Measurements from ENCODE around the gene CHST15. TPM values are rescaled to one million over a fixed set of nuclear protein-coding genes. Genes with fewer than 3 reads are reported as not detected.

Gene CHST15
- total and polyA plus RNA-seq, 4 donors = 4.5 to 43.8 (median 25.0) TPM

- Histone ChIP-seq H3K27me3 (ENCODE audit: control insufficient read depth in 1 of 2, insufficient read depth in 2 of 2, low read length in 1 of 2) (no peaks in the 10 kb centered on the region), H3K36me3 (ENCODE audit: control insufficient read depth in 1 of 2, insufficient read depth in 2 of 2, low read length in 1 of 2) (no peaks in the 10 kb centered on the region), H3K9me3 (ENCODE audit: control insufficient read depth, low read length) (no peaks in the 10 kb centered on the region), H3K4me1 (ENCODE audit: control insufficient read depth in 1 of 2, insufficient read depth in 2 of 2, low read length in 2 of 2) (no peaks in the 10 kb centered on the region), H3K27ac (ENCODE audit: low read depth in 1 of 2, low read length in 2 of 2) (no peak overlapping the region), H3K4me3 (ENCODE audit: low read length in 2 of 2) (no peak overlapping the region)
- ATAC-seq (ENCODE audit: low FRiP score) (no peak), DNase-seq (peak in 1 of 2 donors; percentile 57)
- WGBS, 2 donors = 49 to 54% methylated on average over 6 of the region's 6 CpGs
- intact Hi-C loops (cut with DNase I) = loop anchor here (5.0 to 10.0 kb wide), 3 partner anchors 63 to 294 kb away; no protein-coding TSS in a partner anchor
These were observed 2.7 kb downstream of the CHST15 start for GRCh38 chr10:124090601-124091209.

GRCh38 chr10:124089859-124090258 is 3.5 kb downstream of the CHST15 start:
- intact Hi-C loops (cut with DNase I) = loop anchor here (5.0 to 10.0 kb wide), 3 partner anchors 63 to 295 kb away; no protein-coding TSS in a partner anchor
- no peak overlapping the region for H3K27ac ChIP-seq (ENCODE audit: low read depth in 1 of 2, low read length in 2 of 2)
- WGBS, 2 donors = 90 to 93% methylated on average over 5 of the region's 5 CpGs
- H3K36me3 ChIP-seq (ENCODE audit: control insufficient read depth in 1 of 2, insufficient read depth in 2 of 2, low read length in 1 of 2) = no peaks in the 10 kb centered on the region
- DNase-seq (no peak), ATAC-seq (ENCODE audit: low FRiP score) (no peak)
- H3K4me1 ChIP-seq (ENCODE audit: control insufficient read depth in 1 of 2, insufficient read depth in 2 of 2, low read length in 2 of 2) = no peaks in the 10 kb centered on the region
- H3K4me3 ChIP-seq (ENCODE audit: low read length in 2 of 2) = no peak overlapping the region
- no peaks in the 10 kb centered on the region for H3K9me3 ChIP-seq (ENCODE audit: control insufficient read depth, low read length)
- H3K27me3 ChIP-seq (ENCODE audit: control insufficient read depth in 1 of 2, insufficient read depth in 2 of 2, low read length in 1 of 2) = no peaks in the 10 kb centered on the region

- ATAC-seq (ENCODE audit: low FRiP score) (no peak), DNase-seq (no peak)
- no peaks in the 10 kb centered on the region for H3K27me3 ChIP-seq (ENCODE audit: control insufficient read depth in 1 of 2, insufficient read depth in 2 of 2, low read length in 1 of 2)
- no peak overlapping the region for H3K27ac ChIP-seq (ENCODE audit: low read depth in 1 of 2, low read length in 2 of 2)
- 95% methylated on average over 2 of the region's 2 CpGs for WGBS, 2 donors
- no peaks in the 10 kb centered on the region for H3K4me1 ChIP-seq (ENCODE audit: control insufficient read depth in 1 of 2, insufficient read depth in 2 of 2, low read length in 2 of 2)
- H3K9me3 ChIP-seq (ENCODE audit: control insufficient read depth, low read length) = no peaks in the 10 kb centered on the region
- no peak overlapping the region for H3K4me3 ChIP-seq (ENCODE audit: low read length in 2 of 2)
- no peaks in the 10 kb centered on the region for H3K36me3 ChIP-seq (ENCODE audit: control insufficient read depth in 1 of 2, insufficient read depth in 2 of 2, low read length in 1 of 2)
- intact Hi-C loops (cut with DNase I) = no loop called here
These were observed 4.5 kb downstream of the CHST15 start for GRCh38 chr10:124088915-124089314.

- 87% methylated on average over 27 of the region's 27 CpGs for WGBS, 2 donors
- Histone ChIP-seq H3K27me3 (ENCODE audit: control insufficient read depth in 1 of 2, insufficient read depth in 2 of 2, low read length in 1 of 2) (no peaks in the 10 kb centered on the region), H3K27ac (ENCODE audit: low read depth in 1 of 2, low read length in 2 of 2) (no peak overlapping the region), H3K4me1 (ENCODE audit: control insufficient read depth in 1 of 2, insufficient read depth in 2 of 2, low read length in 2 of 2) (no peaks in the 10 kb centered on the region), H3K9me3 (ENCODE audit: control insufficient read depth, low read length) (no peaks in the 10 kb centered on the region), H3K4me3 (ENCODE audit: low read length in 2 of 2) (no peak overlapping the region), H3K36me3 (ENCODE audit: control insufficient read depth in 1 of 2, insufficient read depth in 2 of 2, low read length in 1 of 2) (no peaks in the 10 kb centered on the region)
- ATAC-seq (ENCODE audit: low FRiP score) = no peak
- intact Hi-C loops (cut with DNase I) = no loop called here
- peak in 1 of 2 donors; percentile 57 for DNase-seq
These were observed 5.4 kb downstream of the CHST15 start for GRCh38 chr10:124087672-124088634.

GRCh38 chr10:124086787-124087671 is 6.4 kb downstream of the CHST15 start:
- no peaks in the 10 kb centered on the region for H3K9me3 ChIP-seq (ENCODE audit: control insufficient read depth, low read length)
- WGBS, 2 donors = 89 to 93% methylated on average over 18 of the region's 18 CpGs
- no peak overlapping the region for H3K4me3 ChIP-seq (ENCODE audit: low read length in 2 of 2)
- H3K4me1 ChIP-seq (ENCODE audit: control insufficient read depth in 1 of 2, insufficient read depth in 2 of 2, low read length in 2 of 2) = no peaks in the 10 kb centered on the region
- H3K36me3 ChIP-seq (ENCODE audit: control insufficient read depth in 1 of 2, insufficient read depth in 2 of 2, low read length in 1 of 2) = no peaks in the 10 kb centered on the region
- no peak overlapping the region for H3K27ac ChIP-seq (ENCODE audit: low read depth in 1 of 2, low read length in 2 of 2)
- peak in 1 of 2 donors; percentile 64 for DNase-seq
- no peak for ATAC-seq (ENCODE audit: low FRiP score)
- intact Hi-C loops (cut with DNase I) = no loop called here
- no peaks in the 10 kb centered on the region for H3K27me3 ChIP-seq (ENCODE audit: control insufficient read depth in 1 of 2, insufficient read depth in 2 of 2, low read length in 1 of 2)

- no peak for DNase-seq
- no peaks in the 10 kb centered on the region for H3K9me3 ChIP-seq (ENCODE audit: control insufficient read depth, low read length)
- ATAC-seq (ENCODE audit: low FRiP score) = no peak
- intact Hi-C loops (cut with DNase I) = no loop called here
- H3K36me3 ChIP-seq (ENCODE audit: control insufficient read depth in 1 of 2, insufficient read depth in 2 of 2, low read length in 1 of 2) = no peaks in the 10 kb centered on the region
- WGBS, 2 donors = 89 to 93% methylated on average over 14 of the region's 14 CpGs
- H3K4me3 ChIP-seq (ENCODE audit: low read length in 2 of 2) = no peak overlapping the region
- no peak overlapping the region for H3K27ac ChIP-seq (ENCODE audit: low read depth in 1 of 2, low read length in 2 of 2)
- no peaks in the 10 kb centered on the region for H3K4me1 ChIP-seq (ENCODE audit: control insufficient read depth in 1 of 2, insufficient read depth in 2 of 2, low read length in 2 of 2)
- H3K27me3 ChIP-seq (ENCODE audit: control insufficient read depth in 1 of 2, insufficient read depth in 2 of 2, low read length in 1 of 2) = no peaks in the 10 kb centered on the region
These were observed 7.2 kb downstream of the CHST15 start for GRCh38 chr10:124086097-124086710.

- WGBS, 2 donors = 81 to 84% methylated on average over 7 of the region's 7 CpGs
- no peak overlapping the region for H3K27ac ChIP-seq (ENCODE audit: low read depth in 1 of 2, low read length in 2 of 2)
- intact Hi-C loops (cut with DNase I) = no loop called here
- no peaks in the 10 kb centered on the region for H3K9me3 ChIP-seq (ENCODE audit: control insufficient read depth, low read length)
- H3K4me3 ChIP-seq (ENCODE audit: low read length in 2 of 2) = no peak overlapping the region
- peak in 1 of 2 donors; percentile 61 for DNase-seq
- H3K27me3 ChIP-seq (ENCODE audit: control insufficient read depth in 1 of 2, insufficient read depth in 2 of 2, low read length in 1 of 2) = no peaks in the 10 kb centered on the region
- no peak for ATAC-seq (ENCODE audit: low FRiP score)
- no peaks in the 10 kb centered on the region for H3K4me1 ChIP-seq (ENCODE audit: control insufficient read depth in 1 of 2, insufficient read depth in 2 of 2, low read length in 2 of 2)
- no peaks in the 10 kb centered on the region for H3K36me3 ChIP-seq (ENCODE audit: control insufficient read depth in 1 of 2, insufficient read depth in 2 of 2, low read length in 1 of 2)
These were observed 7.7 kb downstream of the CHST15 start for GRCh38 chr10:124085680-124086079.

GRCh38 chr10:124084708-124085107 is 8.7 kb downstream of the CHST15 start:
- DNase-seq (no peak), ATAC-seq (ENCODE audit: low FRiP score) (no peak)
- Histone ChIP-seq H3K9me3 (ENCODE audit: control insufficient read depth, low read length) (no peaks in the 10 kb centered on the region), H3K4me1 (ENCODE audit: control insufficient read depth in 1 of 2, insufficient read depth in 2 of 2, low read length in 2 of 2) (no peaks in the 10 kb centered on the region), H3K4me3 (ENCODE audit: low read length in 2 of 2) (no peak overlapping the region), H3K27ac (ENCODE audit: low read depth in 1 of 2, low read length in 2 of 2) (no peak overlapping the region), H3K36me3 (ENCODE audit: control insufficient read depth in 1 of 2, insufficient read depth in 2 of 2, low read length in 1 of 2) (no peaks in the 10 kb centered on the region), H3K27me3 (ENCODE audit: control insufficient read depth in 1 of 2, insufficient read depth in 2 of 2, low read length in 1 of 2) (no peaks in the 10 kb centered on the region)
- intact Hi-C loops (cut with DNase I) = no loop called here
- 75 to 76% methylated on average over 9 of the region's 9 CpGs for WGBS, 2 donors
